Measurements from ENCODE around the gene BTBD1.

Gene BTBD1

GRCh38 chr15:82979726-82980125 is 87.3 kb downstream of the BTBD1 start:
- no peak overlapping the region for H3K4me3 ChIP-seq (ENCODE audit: low read depth, low read length)
- no peak for DNase-seq (ENCODE audit: low read depth)
- TF ChIP-seq CTCF (IDR thresholded peaks at IDR 0.05; ENCODE audit: low read depth, low read length, missing control alignments): no peak

- no peak for TF ChIP-seq CTCF (IDR thresholded peaks at IDR 0.05; ENCODE audit: low read depth, low read length, missing control alignments)
- no peak for DNase-seq (ENCODE audit: low read depth)
- no peak overlapping the region for H3K4me3 ChIP-seq (ENCODE audit: low read depth, low read length)
Observed at GRCh38 chr15:82978438-82978837, 88.6 kb downstream of the BTBD1 start.

- H3K4me3 ChIP-seq (ENCODE audit: low read depth, low read length): no peak overlapping the region
- TF ChIP-seq CTCF (IDR thresholded peaks at IDR 0.05; ENCODE audit: low read depth, low read length, missing control alignments): no peak
- no peak for DNase-seq (ENCODE audit: low read depth)
Observed at GRCh38 chr15:82977076-82977475, 90.0 kb downstream of the BTBD1 start.

- TF ChIP-seq CTCF (IDR thresholded peaks at IDR 0.05; ENCODE audit: low read depth, low read length, missing control alignments): no peak
- H3K4me3 ChIP-seq (ENCODE audit: low read depth, low read length): no peak overlapping the region
- DNase-seq (ENCODE audit: low read depth): no peak
Observed at GRCh38 chr15:82972990-82973389, 94.1 kb downstream of the BTBD1 start.

GRCh38 chr15:82971218-82971984 is 95.7 kb downstream of the BTBD1 start:
- DNase-seq (ENCODE audit: low read depth): no peak
- TF ChIP-seq CTCF (IDR thresholded peaks at IDR 0.05; ENCODE audit: low read depth, low read length, missing control alignments): no peak
- no peak overlapping the region for H3K4me3 ChIP-seq (ENCODE audit: low read depth, low read length)

- TF ChIP-seq CTCF (IDR thresholded peaks at IDR 0.05; ENCODE audit: low read depth, low read length, missing control alignments): no peak
- H3K4me3 ChIP-seq (ENCODE audit: low read depth, low read length): no peak overlapping the region
- DNase-seq (ENCODE audit: low read depth): no peak
Observed at GRCh38 chr15:82970696-82971095, 96.4 kb downstream of the BTBD1 start.

GRCh38 chr15:82970078-82970686 is 96.9 kb downstream of the BTBD1 start:
- DNase-seq (ENCODE audit: low read depth): no peak
- H3K4me3 ChIP-seq (ENCODE audit: low read depth, low read length): no peak overlapping the region
- no peak for TF ChIP-seq CTCF (IDR thresholded peaks at IDR 0.05; ENCODE audit: low read depth, low read length, missing control alignments)

Measured in GM12864 (cell line).